ENCODE measurements around the gene KPTN. TPM values are rescaled to one million over a fixed set of nuclear protein-coding genes. Genes with fewer than 3 reads are reported as not detected.

KPTN gene
- total RNA-seq, 1 experiment from 2014 or later = 22.8 TPM

DNA sequence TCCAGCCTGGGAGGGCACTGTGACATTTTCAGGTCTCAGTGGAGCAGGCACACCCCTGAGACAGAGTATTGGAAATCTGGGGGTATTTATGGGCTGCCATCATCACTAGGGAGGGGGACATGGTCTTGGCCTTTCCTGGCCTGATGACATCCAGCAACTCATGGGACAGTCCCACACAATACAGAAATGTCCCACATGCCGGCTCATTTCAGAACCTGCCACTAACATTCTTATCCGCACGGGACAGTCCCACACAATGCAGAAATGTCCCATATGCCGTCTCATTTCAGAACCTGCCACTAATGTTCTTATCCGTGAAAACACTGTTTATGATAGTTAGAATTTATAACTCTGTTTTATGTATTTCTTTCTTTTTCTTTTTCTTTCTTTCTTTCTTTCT lies 22.1 kb downstream of the KPTN start:
- no peak for TF ChIP-seq CTCF (IDR thresholded peaks at IDR 0.05; ENCODE audit: unreplicated experiment)
- BruUV-seq (replicated peaks) = no TSS peak
- Mint-ChIP-seq H3K9me3 (ENCODE audit: low read depth, unreplicated experiment) (no peaks in the 10 kb centered on the region), H3K27me3 (ENCODE audit: unreplicated experiment) (peaks cover 31% of the 10 kb centered on the region), H3K36me3 (ENCODE audit: insufficient read depth, unreplicated experiment) (no peaks in the 10 kb centered on the region), H3K4me3 (ENCODE audit: low read depth, unreplicated experiment) (no peak overlapping the region), H3K4me1 (ENCODE audit: low read depth, unreplicated experiment) (no peaks in the 10 kb centered on the region), H3K27ac (ENCODE audit: unreplicated experiment) (no peak overlapping the region)
- no peak for DNase-seq
- intact Hi-C loops (cut with micrococcal nuclease; ENCODE audit: unreplicated experiment) = no loop called here
- CTCF ChIA-PET = no interaction called here

GRCh38 chr19:47459477-47459876 lies 24.5 kb downstream of the KPTN start:
- CTCF ChIA-PET = no interaction called here
- no peak for DNase-seq
- H3K27me3 Mint-ChIP-seq (ENCODE audit: unreplicated experiment) = peaks cover 23% of the 10 kb centered on the region
- no peak overlapping the region for H3K27ac Mint-ChIP-seq (ENCODE audit: unreplicated experiment)
- H3K9me3 Mint-ChIP-seq (ENCODE audit: low read depth, unreplicated experiment) = no peaks in the 10 kb centered on the region
- H3K4me3 Mint-ChIP-seq (ENCODE audit: low read depth, unreplicated experiment) = no peak overlapping the region
- no peak for TF ChIP-seq CTCF (IDR thresholded peaks at IDR 0.05; ENCODE audit: unreplicated experiment)
- no peaks in the 10 kb centered on the region for H3K36me3 Mint-ChIP-seq (ENCODE audit: insufficient read depth, unreplicated experiment)
- H3K4me1 Mint-ChIP-seq (ENCODE audit: low read depth, unreplicated experiment) = no peaks in the 10 kb centered on the region
- no TSS peak for BruUV-seq (replicated peaks)
- intact Hi-C loops (cut with micrococcal nuclease; ENCODE audit: unreplicated experiment) = no loop called here

DNA sequence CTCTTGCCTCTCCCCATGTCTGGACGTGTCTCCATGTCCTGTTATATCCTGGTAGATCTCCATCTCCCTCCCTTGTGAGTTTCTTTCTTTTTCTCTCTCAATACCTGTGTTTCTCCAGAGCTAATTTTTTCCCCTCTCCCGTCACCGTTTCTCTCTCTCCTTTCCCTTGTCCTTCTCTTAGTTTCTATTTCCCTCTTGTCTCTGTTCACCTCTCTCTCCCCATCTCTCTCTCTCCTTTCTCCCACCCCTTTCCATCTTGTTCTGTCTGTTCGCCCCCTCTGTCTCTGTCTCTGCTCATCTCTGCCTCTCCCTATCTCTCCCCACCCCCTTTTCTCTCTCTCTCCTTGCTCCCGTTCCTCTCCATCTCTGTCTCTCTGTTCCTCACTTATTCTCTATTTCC lies 25.3 kb downstream of the KPTN start:
- DNase-seq = no peak
- Mint-ChIP-seq H3K27me3 (ENCODE audit: unreplicated experiment) (peaks cover 24% of the 10 kb centered on the region), H3K4me3 (ENCODE audit: low read depth, unreplicated experiment) (no peak overlapping the region), H3K4me1 (ENCODE audit: low read depth, unreplicated experiment) (no peaks in the 10 kb centered on the region), H3K36me3 (ENCODE audit: insufficient read depth, unreplicated experiment) (no peaks in the 10 kb centered on the region), H3K9me3 (ENCODE audit: low read depth, unreplicated experiment) (no peaks in the 10 kb centered on the region), H3K27ac (ENCODE audit: unreplicated experiment) (no peak overlapping the region)
- no TSS peak for BruUV-seq (replicated peaks)
- CTCF ChIA-PET = no interaction called here
- TF ChIP-seq CTCF (IDR thresholded peaks at IDR 0.05; ENCODE audit: unreplicated experiment) = no peak
- intact Hi-C loops (cut with micrococcal nuclease; ENCODE audit: unreplicated experiment) = no loop called here

DNA sequence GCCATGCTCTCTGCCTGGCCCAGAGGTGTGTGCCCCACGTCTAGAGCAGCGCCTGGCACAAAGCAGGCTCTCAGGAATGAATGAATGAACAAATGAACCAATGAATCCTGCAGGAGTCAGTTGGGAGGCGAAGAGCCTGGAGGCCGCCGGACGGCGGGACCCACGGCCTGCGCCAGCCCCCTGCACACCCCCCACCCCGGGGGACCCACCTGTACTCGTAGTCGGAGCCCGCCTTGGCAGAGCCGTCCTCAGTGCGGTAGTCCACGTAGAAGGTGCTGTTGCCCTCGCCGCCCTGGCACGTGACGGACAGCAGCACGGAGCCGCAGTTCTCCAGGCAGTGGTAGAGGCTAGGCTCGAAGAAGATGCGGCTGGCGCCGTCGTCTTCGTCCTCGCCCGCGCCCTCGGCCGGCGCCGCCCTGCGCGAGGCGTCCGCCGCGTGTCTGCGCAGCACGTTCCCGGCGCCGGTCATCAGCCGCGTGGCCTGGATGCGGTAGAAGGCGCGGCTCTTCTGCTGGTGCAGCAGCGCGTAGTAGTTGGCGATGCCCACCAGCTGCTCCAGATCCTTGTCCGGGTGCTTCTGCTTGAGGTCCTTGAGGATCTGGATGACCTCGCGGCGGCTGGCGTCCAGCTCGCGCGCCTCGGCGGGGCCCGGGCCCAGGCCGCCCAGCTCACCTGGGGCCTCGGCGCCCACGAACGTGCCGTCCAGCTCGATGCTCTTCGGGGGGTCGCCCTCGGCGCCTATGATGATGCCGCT lies 27.1 kb downstream of the KPTN start:
- intact Hi-C loops (cut with micrococcal nuclease; ENCODE audit: unreplicated experiment) = no loop called here
- no TSS peak for BruUV-seq (replicated peaks)
- no peak for DNase-seq
- H3K4me1 Mint-ChIP-seq (ENCODE audit: low read depth, unreplicated experiment) = no peaks in the 10 kb centered on the region
- H3K27ac Mint-ChIP-seq (ENCODE audit: unreplicated experiment) = no peak overlapping the region
- H3K36me3 Mint-ChIP-seq (ENCODE audit: insufficient read depth, unreplicated experiment) = no peaks in the 10 kb centered on the region
- peaks cover 31% of the 10 kb centered on the region for H3K27me3 Mint-ChIP-seq (ENCODE audit: unreplicated experiment)
- TF ChIP-seq CTCF (IDR thresholded peaks at IDR 0.05; ENCODE audit: unreplicated experiment) = no peak
- CTCF ChIA-PET = no interaction called here
- no peak overlapping the region for H3K4me3 Mint-ChIP-seq (ENCODE audit: low read depth, unreplicated experiment)
- no peaks in the 10 kb centered on the region for H3K9me3 Mint-ChIP-seq (ENCODE audit: low read depth, unreplicated experiment)

Measured in Calu3 (cell line).